HG02885 (cell line): ENCODE measurements around the gene RTKN.
"Not testable (repeated sequence)": the region's sequence is repeated elsewhere in the genome, so short reads cannot be mapped to it uniquely, and the experiment has no call there.

Source experiments
- ATAC-seq: cut with Tn5 transposase; IDR thresholded peaks from one replicate; pipeline ENCODE4 v1.9.1; 2021; ENCODE audit warnings: mild to moderate bottlenecking; ENCODE audit not compliant: unreplicated experiment, poor library complexity

RTKN gene

DNA sequence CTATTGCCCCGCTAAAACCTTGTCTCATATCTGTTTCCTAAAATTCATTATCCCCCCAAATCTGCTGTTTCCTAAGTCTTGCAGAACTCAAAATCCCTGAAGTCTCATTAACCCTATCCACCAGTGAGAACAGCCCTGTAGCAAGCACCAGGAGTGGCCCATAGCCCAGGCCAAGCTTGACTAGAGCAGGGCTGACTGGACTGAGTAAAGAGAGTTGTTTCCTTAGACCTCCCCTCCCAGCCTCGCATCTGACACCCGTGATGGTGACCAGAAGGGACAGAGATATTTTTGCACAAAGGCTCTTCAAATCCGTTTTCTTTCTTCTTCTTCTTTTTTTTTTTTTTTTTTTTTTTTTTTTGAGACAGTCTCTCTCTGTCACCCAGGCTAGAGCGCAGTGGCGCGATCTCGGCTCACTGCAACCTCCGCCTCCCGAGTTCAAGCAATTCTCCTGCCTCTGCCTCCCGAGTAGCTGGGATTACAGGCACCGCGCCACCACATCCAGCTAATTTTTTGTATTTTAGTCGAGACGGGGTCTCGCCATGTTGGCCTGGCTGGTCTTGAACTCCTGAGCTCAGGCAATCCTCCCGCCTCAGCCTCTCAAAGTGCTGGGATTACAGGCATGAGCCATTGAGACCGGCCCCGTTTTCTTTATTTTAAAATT is 21.2 kb downstream of the RTKN start:
- ATAC-seq: not testable (repeated sequence)

- no peak for ATAC-seq
Measured at GRCh38 chr2:74420006-74420405, 21.7 kb downstream of the RTKN start.

DNA sequence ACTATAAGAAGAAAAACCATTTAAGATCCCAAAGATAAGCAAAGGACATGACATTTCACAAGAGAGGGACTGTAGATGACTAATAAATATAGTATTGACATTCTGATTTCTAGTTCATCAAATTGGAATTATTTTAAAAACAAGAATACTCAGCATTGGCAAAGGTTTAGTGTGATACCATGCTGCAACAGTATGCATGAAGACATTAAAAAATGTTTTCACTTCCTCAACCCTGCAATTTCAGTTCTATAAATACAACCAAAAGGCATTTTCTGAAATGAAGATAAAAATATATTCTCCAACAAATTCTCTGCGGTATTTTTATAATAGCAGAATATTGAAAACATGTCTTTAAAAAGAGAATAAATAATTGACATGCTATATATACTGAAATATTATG is 22.4 kb downstream of the RTKN start:
- no peak for ATAC-seq

DNA sequence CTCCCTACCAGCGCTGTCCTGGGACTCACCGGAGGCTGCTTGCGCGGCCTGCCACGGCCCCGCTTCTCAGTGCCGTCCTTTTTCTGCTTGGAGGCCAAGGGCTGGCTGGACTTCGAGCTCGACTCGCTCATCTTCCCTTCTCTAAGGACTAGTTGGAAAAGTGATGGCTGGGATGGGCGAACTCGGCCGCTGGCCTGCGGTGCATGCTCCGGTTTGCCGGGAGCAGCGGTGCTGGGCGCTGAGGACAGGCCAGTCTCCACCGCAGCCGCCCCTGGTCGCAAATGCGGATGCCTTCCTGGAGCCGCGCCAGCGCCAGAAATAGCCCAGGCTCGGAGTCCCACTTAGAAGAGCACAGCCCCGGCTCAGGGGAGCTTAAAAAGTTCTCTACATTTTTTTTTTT is 23.4 kb downstream of the RTKN start:
- ATAC-seq: no peak

GRCh38 chr2:74417763-74418162 is 24.0 kb downstream of the RTKN start:
- ATAC-seq: no peak

DNA sequence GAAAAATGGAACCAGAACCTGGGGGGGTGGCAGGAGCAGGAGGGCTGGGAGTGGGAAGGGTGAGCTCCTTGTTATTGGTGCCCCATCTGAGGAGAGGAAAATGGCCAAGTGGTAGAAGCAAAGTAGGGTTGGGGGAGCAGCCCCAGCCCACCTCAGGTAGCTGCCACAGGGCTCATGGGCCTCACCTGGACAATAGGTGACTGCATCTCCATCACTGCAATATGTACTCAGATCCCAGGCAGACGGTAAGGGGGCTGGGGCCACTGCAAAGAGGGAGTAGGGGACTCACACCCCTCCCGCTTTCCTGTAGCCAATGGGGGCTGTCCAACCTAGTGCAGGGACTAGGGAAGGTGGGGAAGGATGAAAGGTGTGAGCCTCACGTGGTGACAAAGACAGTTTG is 24.5 kb downstream of the RTKN start:
- no peak for ATAC-seq

GRCh38 chr2:74416778-74417177 is 25.0 kb downstream of the RTKN start:
- ATAC-seq: no peak

DNA sequence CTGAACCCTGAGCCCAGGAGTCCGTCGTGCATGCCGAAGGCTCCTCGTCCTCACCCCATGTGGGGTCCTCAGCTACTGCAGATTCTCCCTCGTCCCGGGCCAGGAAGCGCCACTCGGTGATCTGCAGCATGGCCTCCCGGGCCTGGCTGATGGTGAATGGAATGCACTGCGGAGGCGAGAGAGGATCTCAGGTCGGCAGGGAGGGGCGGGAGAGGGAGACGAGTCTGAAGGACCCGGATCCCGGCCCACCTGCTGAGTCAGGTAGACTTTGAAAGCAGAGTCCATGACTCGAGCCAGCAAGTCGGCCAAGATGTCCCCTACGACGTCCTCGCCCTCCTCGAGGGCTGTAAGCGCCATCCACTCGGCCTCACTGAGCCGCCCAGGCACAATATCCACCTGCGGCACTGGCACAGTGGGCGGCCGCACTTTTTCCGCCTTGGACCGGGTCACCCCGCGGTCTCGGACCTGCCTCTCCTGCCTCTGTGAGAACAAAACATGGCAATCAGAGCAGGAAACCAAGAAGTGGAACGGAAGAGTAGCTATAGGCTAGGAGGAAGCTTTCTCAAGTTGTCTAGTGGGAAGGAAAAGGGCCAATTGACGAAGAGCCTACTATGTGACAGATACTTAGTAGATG is 25.9 kb downstream of the RTKN start:
- no peak for ATAC-seq

- ATAC-seq: no peak
Measured at GRCh38 chr2:74414881-74415761, 26.6 kb downstream of the RTKN start.

DNA sequence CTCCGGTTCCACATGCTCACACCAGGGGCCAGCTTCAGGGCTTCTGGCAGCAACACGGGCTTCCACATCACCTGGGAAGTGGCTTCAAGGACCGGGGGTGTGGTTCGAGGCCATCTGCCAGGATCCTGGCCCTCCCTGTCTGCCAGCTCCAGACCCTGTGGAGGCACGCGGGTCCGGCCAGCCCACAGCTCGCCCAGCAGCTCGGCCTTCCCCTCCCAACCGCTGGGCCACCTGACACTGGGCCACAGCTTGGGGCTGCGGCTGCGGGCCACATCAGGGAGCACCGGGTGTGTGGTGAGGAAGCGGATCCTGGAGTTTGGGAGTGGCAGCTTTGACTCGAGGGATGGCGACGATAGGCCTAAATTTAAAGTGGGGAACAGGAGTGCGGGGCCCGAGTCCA is 27.3 kb downstream of the RTKN start:
- ATAC-seq: no peak

GRCh38 chr2:74413001-74413698 is 28.6 kb downstream of the RTKN start:
- ATAC-seq: no peak

DNA sequence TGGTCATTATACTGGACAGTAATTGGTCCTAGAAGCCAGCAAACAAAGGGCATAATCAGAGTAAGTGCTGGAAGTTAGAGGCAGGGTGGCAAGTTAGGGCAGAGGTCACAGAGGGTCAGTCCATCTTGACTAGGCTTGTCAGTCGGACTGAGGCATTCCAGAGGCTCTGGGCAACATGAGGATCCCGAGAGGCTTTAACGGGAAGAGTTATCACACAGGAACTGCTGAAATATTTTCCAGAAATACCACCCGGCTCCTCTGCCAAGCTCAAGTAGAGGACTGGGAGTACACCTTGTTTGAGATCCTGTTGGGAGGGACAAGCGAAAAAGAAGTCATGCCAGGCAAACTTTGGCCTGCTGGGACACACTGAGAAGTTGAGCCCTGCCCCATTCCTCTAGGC is 34.1 kb downstream of the RTKN start:
- no peak for ATAC-seq

- peak; percentile 53 for ATAC-seq
Measured at GRCh38 chr2:74406035-74406434, 35.7 kb downstream of the RTKN start.

- no peak for ATAC-seq
Measured at GRCh38 chr2:74401891-74402290, 39.8 kb downstream of the RTKN start.

- no peak for ATAC-seq
Measured at GRCh38 chr2:74399785-74400184, 42.0 kb downstream of the RTKN start.

GRCh38 chr2:74396149-74396548 is 45.6 kb downstream of the RTKN start:
- no peak for ATAC-seq

- ATAC-seq: no peak
Measured at GRCh38 chr2:74393525-74393924, 48.2 kb downstream of the RTKN start.

GRCh38 chr2:74392449-74392743 is 49.3 kb downstream of the RTKN start:
- no peak for ATAC-seq

DNA sequence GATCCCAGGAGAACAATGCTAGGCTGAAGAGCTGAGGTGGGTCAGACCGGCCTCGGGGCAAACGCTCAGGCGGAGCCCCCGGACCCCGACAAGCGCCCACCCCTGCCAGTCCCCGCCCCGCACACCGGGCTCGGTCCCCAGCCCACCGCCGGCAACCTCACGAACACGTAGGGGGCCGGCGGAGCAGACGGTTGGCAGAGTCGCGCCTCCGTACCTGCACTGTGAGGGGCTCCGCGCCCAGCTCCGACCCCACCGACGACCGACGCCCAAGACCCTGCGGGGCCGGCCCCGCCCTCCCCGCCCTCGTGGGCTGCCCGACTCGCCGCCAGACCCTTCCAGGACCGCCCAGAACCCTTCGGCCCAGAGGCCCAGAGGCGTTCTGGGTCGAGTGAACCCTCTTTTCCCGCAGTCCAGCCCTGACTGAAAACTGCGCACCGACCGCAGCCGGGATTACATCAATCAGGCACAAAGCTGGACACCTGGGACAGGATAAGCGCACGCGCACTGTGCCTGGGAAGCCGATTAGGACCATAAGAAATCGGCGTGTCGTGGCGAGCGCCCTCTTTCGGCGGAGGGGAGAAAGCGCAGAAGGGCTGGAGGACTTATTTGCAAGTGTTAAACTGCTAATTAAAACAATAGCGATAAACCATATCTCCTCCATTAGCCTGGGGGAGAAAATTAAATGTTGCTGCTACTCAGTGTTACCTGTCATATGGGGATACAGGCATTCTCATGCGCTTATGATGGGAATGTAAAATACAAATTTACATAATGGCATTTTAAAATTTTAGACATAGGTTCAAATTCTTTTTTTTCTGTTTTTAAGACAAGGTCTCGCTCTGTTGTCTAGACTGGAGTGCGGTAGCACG is 49.9 kb downstream of the RTKN start:
- peak; percentile 78 for ATAC-seq

DNA sequence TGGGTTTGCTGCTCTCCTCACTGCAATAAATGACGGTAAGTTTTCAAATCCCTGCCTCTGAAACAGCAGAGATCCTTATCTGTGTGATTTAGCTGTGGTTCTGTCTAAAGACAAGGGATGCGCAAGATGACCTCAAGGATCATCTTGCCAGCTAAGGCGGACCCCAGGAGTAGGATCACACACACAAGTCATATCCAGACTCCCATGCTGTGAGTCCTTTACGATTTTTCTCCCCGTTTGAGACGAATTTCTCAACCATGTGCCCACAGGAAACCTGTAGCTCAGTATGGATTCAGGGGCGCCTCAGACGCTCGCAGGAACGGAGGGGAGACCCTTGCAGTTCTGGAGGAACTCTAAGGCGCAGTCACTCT is 50.5 kb downstream of the RTKN start:
- ATAC-seq: no peak
